ENCODE data around the gene EEF2. TPM values are rescaled to one million over a fixed set of nuclear protein-coding genes. Genes with fewer than 3 reads are reported as not detected.

EEF2 gene
- total RNA-seq, 1 experiment from 2014 or later = 3,615 TPM

DNA sequence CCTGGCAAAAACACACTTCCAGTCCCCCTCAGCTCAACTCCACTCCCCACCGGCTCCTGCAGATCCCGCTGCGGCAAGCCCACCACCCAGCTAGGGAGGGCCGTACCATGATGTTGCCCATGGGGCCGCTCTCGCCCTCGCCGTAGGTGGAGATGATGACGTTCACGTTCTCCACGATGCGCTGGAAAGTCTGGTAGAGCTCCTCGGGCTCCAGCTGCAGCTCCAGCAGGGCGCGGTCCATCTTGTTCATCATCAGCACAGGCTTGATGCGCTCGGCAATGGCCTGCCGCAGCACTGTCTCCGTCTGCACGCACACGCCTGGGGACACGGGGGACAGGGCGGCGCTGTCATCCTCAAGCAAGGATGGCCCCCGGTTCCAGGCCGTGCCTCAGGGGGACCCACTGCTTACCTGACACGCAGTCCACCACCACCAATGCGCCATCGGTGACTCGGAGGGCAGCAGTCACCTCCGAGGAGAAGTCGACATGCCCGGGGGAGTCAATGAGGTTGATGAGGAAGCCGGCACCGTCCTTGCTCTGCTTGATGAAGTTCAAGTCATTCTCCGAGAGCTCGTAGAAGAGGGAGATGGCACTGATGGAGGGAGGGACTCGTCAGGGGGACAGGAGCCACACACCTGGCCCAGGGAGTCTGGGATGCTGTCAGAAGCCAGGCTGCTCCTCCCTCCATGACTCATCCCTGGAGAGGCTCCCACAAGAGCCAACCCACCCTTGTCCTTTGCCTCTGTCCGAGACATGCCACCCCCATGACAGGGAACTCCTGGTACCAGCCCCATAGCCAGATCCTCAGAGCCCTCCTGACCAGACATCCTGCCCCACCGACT, 2.3 kb downstream of the EEF2 start:
- Histone ChIP-seq H3K9me3 (ENCODE audit: control insufficient read depth, low read depth, low read length) (no peaks in the 10 kb centered on the region), H2BK20ac (ENCODE audit: low read depth, low read length, poor library complexity, severe bottlenecking) (no peak overlapping the region), H3K23ac (ENCODE audit: insufficient read length, low read depth, low read length) (no peak overlapping the region), H4K8ac (replicated peaks; ENCODE audit: insufficient read length, low read depth, low read length) (no peak overlapping the region), H3K4me1 (ENCODE audit: insufficient read depth, low read length) (no peaks in the 10 kb centered on the region), H2BK15ac (ENCODE audit: low read depth, low read length) (no peak overlapping the region), H3K79me1 (ENCODE audit: insufficient read depth, low read depth, low read length, poor library complexity, severe bottlenecking) (peaks cover 12% of the 10 kb centered on the region), H3K9ac (ENCODE audit: extremely low read depth, insufficient read length, low read length) (no peak overlapping the region), H4K5ac (ENCODE audit: insufficient read length, low read depth, low read length) (no peak overlapping the region), H3K27ac (ENCODE audit: insufficient read length, low read depth, low read length) (no peak overlapping the region), H3K14ac (ENCODE audit: insufficient read depth, low read length) (no peak overlapping the region; the same call in 1 of the 2 replicates), H2BK120ac (ENCODE audit: low read depth, low read length, poor library complexity, severe bottlenecking) (no peak overlapping the region), H3K23me2 (ENCODE audit: insufficient read length, low read depth, low read length, poor library complexity, severe bottlenecking) (peaks cover 25% of the 10 kb centered on the region), H4K91ac (ENCODE audit: insufficient read length, low read depth, low read length) (no peak overlapping the region), H4K20me1 (ENCODE audit: control insufficient read depth, insufficient read depth, insufficient read length) (peaks cover 4% of the 10 kb centered on the region), H3K56ac (ENCODE audit: insufficient read length, low read depth, low read length) (no peak overlapping the region), H2AK5ac (ENCODE audit: insufficient read length, low read length) (no peak overlapping the region), H3K79me2 (ENCODE audit: insufficient read depth, low read length) (peaks cover 26% of the 10 kb centered on the region), H3K4me2 (ENCODE audit: insufficient read depth, insufficient read length, low read length) (peak overlapping the region; percentile 94), H3K27me3 (ENCODE audit: insufficient read depth, low read length) (no peaks in the 10 kb centered on the region), H2BK5ac (ENCODE audit: insufficient read length, low read length) (no peak overlapping the region), H2BK12ac (ENCODE audit: insufficient read length, low read depth, low read length) (no peak overlapping the region), H3K4ac (ENCODE audit: low read depth, low read length) (no peak overlapping the region), H2AFZ (ENCODE audit: low read length) (no peak overlapping the region), H3T11ph (ENCODE audit: low read length) (no peak overlapping the region), H3K18ac (ENCODE audit: insufficient read length, low read depth, low read length) (no peak overlapping the region)
- WGBS (ENCODE audit: extremely low coverage, insufficient read length, low lambda C conversion rate) = no CpG with 5 or more reads among the region's 40 CpGs
- H3K27me3 Mint-ChIP-seq (ENCODE audit: low read depth) = peaks cover 10% of the 10 kb centered on the region
- peaks cover 62 to 70% (median 69%) of the 10 kb centered on the region in 3 experiments for H3K36me3 Mint-ChIP-seq (ENCODE audit: insufficient read depth in 1 of 3, low read depth in 3 of 3)
- TF ChIP-seq, protein P1, sequence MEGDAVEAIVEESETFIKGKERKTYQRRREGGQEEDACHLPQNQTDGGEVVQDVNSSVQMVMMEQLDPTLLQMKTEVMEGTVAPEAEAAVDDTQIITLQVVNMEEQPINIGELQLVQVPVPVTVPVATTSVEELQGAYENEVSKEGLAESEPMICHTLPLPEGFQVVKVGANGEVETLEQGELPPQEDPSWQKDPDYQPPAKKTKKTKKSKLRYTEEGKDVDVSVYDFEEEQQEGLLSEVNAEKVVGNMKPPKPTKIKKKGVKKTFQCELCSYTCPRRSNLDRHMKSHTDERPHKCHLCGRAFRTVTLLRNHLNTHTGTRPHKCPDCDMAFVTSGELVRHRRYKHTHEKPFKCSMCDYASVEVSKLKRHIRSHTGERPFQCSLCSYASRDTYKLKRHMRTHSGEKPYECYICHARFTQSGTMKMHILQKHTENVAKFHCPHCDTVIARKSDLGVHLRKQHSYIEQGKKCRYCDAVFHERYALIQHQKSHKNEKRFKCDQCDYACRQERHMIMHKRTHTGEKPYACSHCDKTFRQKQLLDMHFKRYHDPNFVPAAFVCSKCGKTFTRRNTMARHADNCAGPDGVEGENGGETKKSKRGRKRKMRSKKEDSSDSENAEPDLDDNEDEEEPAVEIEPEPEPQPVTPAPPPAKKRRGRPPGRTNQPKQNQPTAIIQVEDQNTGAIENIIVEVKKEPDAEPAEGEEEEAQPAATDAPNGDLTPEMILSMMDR (conservative IDR thresholded peaks at IDR 0.05) = no peak
- DNase-seq = peak; percentile 33
- H3K9me3 Mint-ChIP-seq = no peaks in the 10 kb centered on the region; a peak in 1 of 5 replicates
- peak overlapping the region; percentile 31 to 99 (median 99); a peak in 6 of 7 replicates for H3K27ac Mint-ChIP-seq
- peak overlapping the region; percentile 97 to 99 for H3K4me3 Mint-ChIP-seq
- peaks cover 39 to 42% of the 10 kb centered on the region in 2 experiments for H3K4me1 Mint-ChIP-seq

All from H9 (cell line).